Ovary (tissue), 9 donors: ENCODE results near the gene ATP8B1. TPM values are rescaled to one million over a fixed set of nuclear protein-coding genes. Genes with fewer than 3 reads are reported as not detected.

Experiments used
- DNase-seq, 5 donors: peaks; one replicate each; pipeline ENCODE4 v3.0.0-alpha.2; 2019 to 2020
- H3K27ac ChIP-seq, 2 donors: fragments of 200-600 bp; one replicate each; pipeline versions ENCODE4 v1.5.1 to v1.8.0; 2019 to 2022
- H3K27me3 ChIP-seq: fragments of 200-600 bp; one replicate; pipeline ENCODE4 v1.8.0; 2022
- H3K36me3 ChIP-seq: fragments of 200-600 bp; sonication (generic); one replicate; pipeline ENCODE4 v1.5.1; 2019
- H3K4me1 ChIP-seq: one replicate; pipeline ENCODE4 v1.8.1; 2013; ENCODE audit warnings: mild to moderate bottlenecking, moderate library complexity; ENCODE audit not compliant: insufficient read depth
- H3K4me3 ChIP-seq: fragments of 200-600 bp; sonication (generic); one replicate; pipeline ENCODE4 v1.5.1; 2017
- H3K9me3 ChIP-seq, 2 donors: fragments of 200-600 bp in 1 of 2; sonication (generic) in 1 of 2; one replicate each; pipeline versions ENCODE4 v1.5.1 to v1.8.1; 2013 to 2019; ENCODE audit warnings: mild to moderate bottlenecking in 1 of 2, moderate library complexity in 1 of 2
- EP300 ChIP-seq: sonication (generic); formaldehyde crosslinking; IDR thresholded peaks from one replicate; pipeline ENCODE4 v1.6.1; 2017; ENCODE audit warnings: antibody characterized with exemption
- POLR2A ChIP-seq: fragments of 450-650 bp; IDR thresholded peaks from one replicate; pipeline ENCODE4 v1.6.1; 2017; ENCODE audit warnings: antibody characterized with exemption, mild to moderate bottlenecking, moderate library complexity
- WGBS, 3 donors: extraction: QIAGEN DNeasy Blood & Tissue Kit in 1 of 3; methylation state at CpG; one replicate each; pipeline versions ENCODE4 v1.1.5 to v1.1.7; 2013 to 2017; 5-methylcytosine and 5-hydroxymethylcytosine counted together
- intact Hi-C, 4 donors: fragments of 100-400 bp; cut with DNase I; formaldehyde crosslinking; loops; one replicate each; pipeline versions ENCODE4 v1.11.0 to v1.15.1; 2022 to 2023
- polyA plus RNA-seq, 2 donors: library from polyadenylated mRNA; stranded (reverse); fragments of 200-250 nt in 1 of 2; fragments of 350-450 nt in 1 of 2; fragmentation: Illumina TruSeq in 1 of 2; extraction: RNeasy Lipid Tissue Mini Kit (QIAGEN cat#74804) in 1 of 2; gene quantifications; one replicate each; pipeline ENCODE4 v1.2.3, GENCODE V29; 2013 to 2014
- total RNA-seq, 7 donors: library from RNA; depleted of rRNA in 2 of 7; stranded (reverse); fragments of >200 nt in 2 of 7; fragmentation: NEBNext Ultra II Directional in 3 of 7; extraction: Animal tissue kit (Norgen Biotek cat#: 25700) in 3 of 7; gene quantifications; one replicate each; pipeline versions ENCODE4 v1.1.0 to v1.2.4, GENCODE V29; 2016 to 2023
- TF ChIP-seq, protein P1 (sequence below), 3 donors: fragments of 450-650 bp in 2 of 3; fragments of 200-600 bp in 1 of 3; IDR thresholded peaks; one replicate each; pipeline versions ENCODE4 v1.5.1 to v1.8.0; 2016 to 2022; ENCODE audit warnings: antibody characterized with exemption in 3 of 3, mild to moderate bottlenecking in 1 of 3
- donor health status: DM: no; HTN: no; CAD: no; lungs with moderate emphysema.
- donor health status: DM: no; HTN: no; CAD: no.
- donor health status: Bipolar disorder and iron deficiency.
- donor health status: DM: yes; HTN: yes; CAD: no.
- donor health status: DM: no; HTN: no; CAD: no.
- donor health status: DM: yes; HTN: yes; CAD: no.

The ATP8B1 gene
- total and polyA plus RNA-seq, 9 donors, result 1.4 to 13.2 (median 5.2) TPM

DNA sequence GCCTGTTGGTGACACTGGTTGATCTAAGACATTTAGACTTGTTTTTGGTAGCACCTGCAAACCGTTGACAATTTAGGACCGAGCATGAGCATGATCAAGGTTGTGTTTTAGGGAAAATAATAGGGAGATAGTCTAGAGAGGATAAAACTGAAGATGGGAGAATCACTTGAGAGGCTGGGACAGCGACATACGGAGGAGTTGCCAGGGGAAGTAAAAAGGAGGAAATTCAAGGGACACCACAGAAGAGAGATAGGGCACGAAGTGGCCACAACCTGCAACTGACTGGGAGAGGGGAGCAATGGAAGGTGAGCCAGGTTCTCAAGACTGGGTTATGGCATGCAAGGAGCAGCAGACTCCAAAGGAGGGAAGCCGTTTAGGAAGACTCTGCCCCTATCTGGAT is 1.4 kb upstream of the ATP8B1 start:
- WGBS, 3 donors, result 67 to 79% (median 78%) methylated on average over 6 of the region's 6 CpGs
- H3K27ac ChIP-seq, result no peak overlapping the region
- intact Hi-C loops, result no loop called here

GRCh38 chr18:57802213-57803102 is 657 bp downstream of the ATP8B1 start:
- peak overlapping the region; percentile 65 for H3K4me3 ChIP-seq
- peaks cover 8% of the 10 kb centered on the region for H3K4me1 ChIP-seq
- peak overlapping the region in 1 of 2 donors; percentile 25 for H3K27ac ChIP-seq
- H3K27me3 ChIP-seq, result no peaks in the 10 kb centered on the region
- intact Hi-C loops, result no loop called here
- DNase-seq, result no peak
- no peak for TF ChIP-seq EP300
- TF ChIP-seq, protein P1, sequence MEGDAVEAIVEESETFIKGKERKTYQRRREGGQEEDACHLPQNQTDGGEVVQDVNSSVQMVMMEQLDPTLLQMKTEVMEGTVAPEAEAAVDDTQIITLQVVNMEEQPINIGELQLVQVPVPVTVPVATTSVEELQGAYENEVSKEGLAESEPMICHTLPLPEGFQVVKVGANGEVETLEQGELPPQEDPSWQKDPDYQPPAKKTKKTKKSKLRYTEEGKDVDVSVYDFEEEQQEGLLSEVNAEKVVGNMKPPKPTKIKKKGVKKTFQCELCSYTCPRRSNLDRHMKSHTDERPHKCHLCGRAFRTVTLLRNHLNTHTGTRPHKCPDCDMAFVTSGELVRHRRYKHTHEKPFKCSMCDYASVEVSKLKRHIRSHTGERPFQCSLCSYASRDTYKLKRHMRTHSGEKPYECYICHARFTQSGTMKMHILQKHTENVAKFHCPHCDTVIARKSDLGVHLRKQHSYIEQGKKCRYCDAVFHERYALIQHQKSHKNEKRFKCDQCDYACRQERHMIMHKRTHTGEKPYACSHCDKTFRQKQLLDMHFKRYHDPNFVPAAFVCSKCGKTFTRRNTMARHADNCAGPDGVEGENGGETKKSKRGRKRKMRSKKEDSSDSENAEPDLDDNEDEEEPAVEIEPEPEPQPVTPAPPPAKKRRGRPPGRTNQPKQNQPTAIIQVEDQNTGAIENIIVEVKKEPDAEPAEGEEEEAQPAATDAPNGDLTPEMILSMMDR (IDR thresholded peaks at IDR 0.05), result no peak
- TF ChIP-seq POLR2A, result no peak
- no peaks in the 10 kb centered on the region for H3K9me3 ChIP-seq
- H3K36me3 ChIP-seq, result no peaks in the 10 kb centered on the region
- WGBS, 3 donors, result 1 to 2% (median 1%) methylated on average over 32 to 74 of the region's 74 CpGs

More for the DNA sequence above, 1.4 kb upstream of the ATP8B1 start:
- Histone ChIP-seq H3K9me3 (no peaks in the 10 kb centered on the region), H3K4me1 (peaks cover 8% of the 10 kb centered on the region), H3K4me3 (no peak overlapping the region), H3K27me3 (no peaks in the 10 kb centered on the region), H3K36me3 (no peaks in the 10 kb centered on the region)
- no peak for DNase-seq
- TF ChIP-seq POLR2A, result no peak
- TF ChIP-seq EP300, result no peak
- TF ChIP-seq, protein P1 (IDR thresholded peaks at IDR 0.05), result no peak

- Histone ChIP-seq H3K4me3 (peak overlapping the region; percentile 65), H3K9me3 (no peaks in the 10 kb centered on the region), H3K4me1 (peaks cover 6% of the 10 kb centered on the region), H3K27me3 (no peaks in the 10 kb centered on the region), H3K27ac (peak overlapping the region in 1 of 2 donors; percentile 25), H3K36me3 (no peaks in the 10 kb centered on the region)
- WGBS, 3 donors, result 12 to 25% (median 14%) methylated on average over 26 of the region's 26 CpGs
- intact Hi-C loops, result no loop called here
- no peak for DNase-seq
- TF ChIP-seq POLR2A, result no peak
- TF ChIP-seq, protein P1 (IDR thresholded peaks at IDR 0.05), result no peak
- no peak for TF ChIP-seq EP300
These were observed 1.3 kb downstream of the ATP8B1 start for GRCh38 chr18:57801761-57802212.

- H3K4me1 ChIP-seq, result peaks cover 6% of the 10 kb centered on the region
- H3K9me3 ChIP-seq, result no peaks in the 10 kb centered on the region
- intact Hi-C loops, result no loop called here
These were observed 1.8 kb downstream of the ATP8B1 start for GRCh38 chr18:57801325-57801724.

More at GRCh38 chr18:57801325-57801724, 1.8 kb downstream of the ATP8B1 start:
- Histone ChIP-seq H3K27ac (no peak overlapping the region), H3K4me3 (peak overlapping the region; percentile 65), H3K36me3 (no peaks in the 10 kb centered on the region), H3K27me3 (no peaks in the 10 kb centered on the region)
- no peak for DNase-seq
- 54 to 77% (median 68%) methylated on average over 14 of the region's 14 CpGs for WGBS, 3 donors
- TF ChIP-seq POLR2A (no peak), EP300 (no peak)
- TF ChIP-seq, protein P1 (IDR thresholded peaks at IDR 0.05), result no peak
